Keratinocyte (primary cell): ENCODE data around the gene LIN28B. TPM values are rescaled to one million over a fixed set of nuclear protein-coding genes. Genes with fewer than 3 reads are reported as not detected.

Source experiments
- DNase-seq: peaks from one replicate; pipeline ENCODE4 v3.0.0-alpha.2; 2011; ENCODE audit warnings: low read depth, missing footprints, low spot score
- FAIRE-seq: peaks from 2 replicates; lab custom pipeline; 2011; peaks lifted over from hg19 to GRCh38; lab: Jason Lieb, UNC
- H2AFZ ChIP-seq: 2 replicates; pipeline ENCODE4 v1.6.0; 2012; ENCODE audit warnings: low read length, control low read depth, inconsistent platforms; ENCODE audit not compliant: control insufficient read depth
- H3K27ac ChIP-seq: 2 replicates; pipeline ENCODE4 v1.5.1; 2011; ENCODE audit warnings: low read length; ENCODE audit not compliant: control insufficient read depth, insufficient read depth
- H3K27me3 ChIP-seq: 3 replicates; pipeline ENCODE4 v1.6.0; 2011; ENCODE audit warnings: low read length; ENCODE audit not compliant: control insufficient read depth, insufficient read depth; ENCODE audit errors: extremely low read depth
- H3K36me3 ChIP-seq, 2 experiments: 2 replicates in 1 of 2; 3 replicates in 1 of 2; pipeline ENCODE4 v1.5.1; 2011; ENCODE audit warnings: low read length in 2 of 2, mild to moderate bottlenecking in 1 of 2; ENCODE audit not compliant: control insufficient read depth in 2 of 2, insufficient read depth in 2 of 2; ENCODE audit errors: extremely low read depth in 1 of 2
- H3K4me1 ChIP-seq: 3 replicates; pipeline ENCODE4 v1.5.1; 2011; ENCODE audit warnings: low read length; ENCODE audit not compliant: control insufficient read depth, insufficient read depth; ENCODE audit errors: extremely low read depth
- H3K4me2 ChIP-seq: 3 replicates; pipeline ENCODE4 v1.6.0; 2011; ENCODE audit warnings: low read depth, low read length; ENCODE audit not compliant: control insufficient read depth, insufficient read depth; ENCODE audit errors: extremely low read depth
- H3K4me3 ChIP-seq, 3 experiments: fragments of 200-600 bp in 1 of 3; sonication (generic) in 1 of 3; 2 replicates in 2 of 3; 3 replicates in 1 of 3; pipeline ENCODE4 v1.5.1; 2011 to 2016; ENCODE audit warnings: low read length in 3 of 3, mild to moderate bottlenecking in 3 of 3, control low read depth in 2 of 3, inconsistent platforms in 1 of 3, low read depth in 1 of 3, mixed read lengths in 1 of 3, mixed run types in 1 of 3, moderate library complexity in 1 of 3; ENCODE audit not compliant: control insufficient read depth in 2 of 3, insufficient read depth in 2 of 3; ENCODE audit errors: extremely low read depth in 1 of 3
- H3K79me2 ChIP-seq: 2 replicates; pipeline ENCODE4 v1.6.0; 2012; ENCODE audit warnings: low read length; ENCODE audit not compliant: control insufficient read depth, insufficient read depth
- H3K9ac ChIP-seq: 3 replicates; pipeline ENCODE4 v1.6.0; 2011; ENCODE audit warnings: low read length; ENCODE audit not compliant: control insufficient read depth, insufficient read depth; ENCODE audit errors: extremely low read depth
- H3K9me1 ChIP-seq: 3 replicates; pipeline ENCODE4 v1.6.0; 2011; ENCODE audit warnings: low read length; ENCODE audit not compliant: control insufficient read depth, insufficient read depth; ENCODE audit errors: extremely low read depth
- H3K9me3 ChIP-seq: 2 replicates; pipeline ENCODE4 v1.5.1; 2012; ENCODE audit warnings: low read depth, low read length; ENCODE audit not compliant: control insufficient read depth
- H4K20me1 ChIP-seq: 3 replicates; pipeline ENCODE4 v1.6.0; 2011; ENCODE audit warnings: low read length; ENCODE audit not compliant: control insufficient read depth, insufficient read depth; ENCODE audit errors: extremely low read depth
- CTCF ChIP-seq, 3 experiments: IDR thresholded peaks in 1 of 3; conservative IDR thresholded peaks in 1 of 3; optimal IDR thresholded peaks in 1 of 3; 2 replicates in 2 of 3; 3 replicates in 1 of 3; pipeline versions ENCODE3 to v1.5.1; 2011; ENCODE audit warnings: low read length in 3 of 3, mild to moderate bottlenecking in 3 of 3, moderate library complexity in 2 of 3, control low read depth in 1 of 3, inconsistent platforms in 1 of 3; ENCODE audit not compliant: insufficient read depth in 2 of 3; ENCODE audit errors: extremely low read depth in 1 of 3
- EZH2 ChIP-seq: IDR thresholded peaks from one replicate; pipeline ENCODE4 v1.6.1; 2012; ENCODE audit warnings: inconsistent platforms, mild to moderate bottlenecking, low read length, moderate library complexity
- dilution Hi-C: fragments of 300-500 bp; cut with MboI; formaldehyde crosslinking; loops from one replicate; pipeline ENCODE4 v1.7.0; 2020; ENCODE audit warnings: low sequenced_read_pairs; ENCODE audit not compliant: extremely low pct_ligation_motif_present
- polyA plus RNA-seq, 5 experiments: library from polyadenylated mRNA; depleted of rRNA in 3 of 5; stranded (reverse) in 3 of 5; stranded (forward) in 1 of 5; unstranded in 1 of 5; fragments of >200 nt; gene quantifications; 1 replicate in 1 of 5; 2 replicates in 3 of 5; 3 replicates in 1 of 5; pipeline versions ENCODE4 v1.2.1 to v1.2.3, GENCODE V29; 2011 to 2012; ENCODE audit warnings: missing spikeins in 2 of 5, low read depth in 1 of 5, low replicate concordance in 1 of 5

Gene LIN28B
- polyA plus RNA-seq, 1 donor (not counting 4 experiments of a cell fraction or from before 2014, with no cell fraction given), result not detected

GRCh38 chr6:105015482-105015881 lies 58.6 kb downstream of the LIN28B start:
- Histone ChIP-seq H3K9me1 (no peaks in the 10 kb centered on the region), H2AFZ (no peak overlapping the region), H3K79me2 (no peaks in the 10 kb centered on the region), H3K9ac (no peak overlapping the region), H3K4me3 (no peak overlapping the region), H3K4me1 (no peaks in the 10 kb centered on the region), H3K9me3 (no peaks in the 10 kb centered on the region), H4K20me1 (no peaks in the 10 kb centered on the region), H3K36me3 (no peaks in the 10 kb centered on the region), H3K27ac (no peak overlapping the region), H3K4me2 (no peak overlapping the region), H3K27me3 (no peaks in the 10 kb centered on the region)
- TF ChIP-seq EZH2 (no peak), CTCF (optimal IDR thresholded peaks at IDR 0.05 in 1 of 3, IDR thresholded peaks at IDR 0.05 in 1 of 3, conservative IDR thresholded peaks at IDR 0.05 in 1 of 3; ENCODE audit: extremely low read depth in 1 of 3, insufficient read depth in 2 of 3, low read length in 3 of 3) (no peak)
- FAIRE-seq, result no peak
- dilution Hi-C loops, result no loop called here
- no peak for DNase-seq

- Histone ChIP-seq H3K79me2 (no peaks in the 10 kb centered on the region), H3K27ac (no peak overlapping the region), H3K9me1 (no peaks in the 10 kb centered on the region), H3K4me3 (no peak overlapping the region), H3K36me3 (no peaks in the 10 kb centered on the region), H3K27me3 (peaks cover 5% of the 10 kb centered on the region), H2AFZ (no peak overlapping the region), H3K4me2 (no peak overlapping the region), H4K20me1 (no peaks in the 10 kb centered on the region), H3K9me3 (no peaks in the 10 kb centered on the region), H3K9ac (no peak overlapping the region), H3K4me1 (no peaks in the 10 kb centered on the region)
- FAIRE-seq (no peak), DNase-seq (no peak)
- dilution Hi-C loops, result no loop called here
- TF ChIP-seq CTCF (optimal IDR thresholded peaks at IDR 0.05 in 1 of 3, IDR thresholded peaks at IDR 0.05 in 1 of 3, conservative IDR thresholded peaks at IDR 0.05 in 1 of 3; ENCODE audit: extremely low read depth in 1 of 3, insufficient read depth in 2 of 3, low read length in 3 of 3), result no peak
- TF ChIP-seq EZH2, result no peak
Measured at GRCh38 chr6:105019285-105019684, 62.4 kb downstream of the LIN28B start.
